Kidney epithelial cell (primary cell): ENCODE data around the gene TYROBP. TPM values are rescaled to one million over a fixed set of nuclear protein-coding genes. Genes with fewer than 3 reads are reported as not detected.

Source experiments
- DNase-seq: peaks from one replicate; pipeline ENCODE4 v3.0.0-alpha.2; 2010; ENCODE audit warnings: low read depth
- H3K27me3 ChIP-seq: 2 replicates; pipeline ENCODE4 v1.6.0; 2011; ENCODE audit warnings: low read length; ENCODE audit not compliant: control insufficient read depth, insufficient read depth
- H3K36me3 ChIP-seq: 2 replicates; pipeline ENCODE4 v1.5.1; 2011; ENCODE audit warnings: low read length; ENCODE audit not compliant: control insufficient read depth, insufficient read depth
- H3K4me3 ChIP-seq: 2 replicates; pipeline ENCODE4 v1.5.1; 2011; ENCODE audit warnings: low read depth, mild to moderate bottlenecking, control low read depth, low read length
- CTCF ChIP-seq: IDR thresholded peaks from 2 replicates; pipeline ENCODE4 v1.5.1; 2011; ENCODE audit warnings: mild to moderate bottlenecking, moderate library complexity, low read length, control low read depth, inconsistent platforms; ENCODE audit not compliant: insufficient read depth, poor library complexity, severe bottlenecking
- total RNA-seq: library from RNA; depleted of rRNA; stranded (reverse); fragments of >200 nt; gene quantifications from 2 replicates; pipeline ENCODE4 v1.2.3, GENCODE V29; 2015

TYROBP gene
- total RNA-seq, 1 donor from 2014 or later = not detected

- no peaks in the 10 kb centered on the region for H3K36me3 ChIP-seq
- no peak overlapping the region for H3K4me3 ChIP-seq
- no peak for TF ChIP-seq CTCF
- no peaks in the 10 kb centered on the region for H3K27me3 ChIP-seq
- DNase-seq = no peak
Observed at GRCh38 chr19:35944556-35944955, 36.5 kb upstream of the TYROBP start.

GRCh38 chr19:35943321-35944301 is 35.5 kb upstream of the TYROBP start:
- DNase-seq = no peak
- Histone ChIP-seq H3K4me3 (no peak overlapping the region), H3K27me3 (no peaks in the 10 kb centered on the region), H3K36me3 (no peaks in the 10 kb centered on the region)
- TF ChIP-seq CTCF = no peak

- DNase-seq = no peak
- Histone ChIP-seq H3K4me3 (no peak overlapping the region), H3K27me3 (no peaks in the 10 kb centered on the region), H3K36me3 (no peaks in the 10 kb centered on the region)
- no peak for TF ChIP-seq CTCF
Observed at GRCh38 chr19:35942235-35942634, 34.1 kb upstream of the TYROBP start.

GRCh38 chr19:35940839-35941238 is 32.7 kb upstream of the TYROBP start:
- no peak for DNase-seq
- TF ChIP-seq CTCF = no peak
- H3K4me3 ChIP-seq = no peak overlapping the region
- no peaks in the 10 kb centered on the region for H3K27me3 ChIP-seq
- no peaks in the 10 kb centered on the region for H3K36me3 ChIP-seq

- no peak for TF ChIP-seq CTCF
Observed at GRCh38 chr19:35940078-35940775, 32.1 kb upstream of the TYROBP start.

More at GRCh38 chr19:35940078-35940775, 32.1 kb upstream of the TYROBP start:
- Histone ChIP-seq H3K36me3 (no peaks in the 10 kb centered on the region), H3K27me3 (no peaks in the 10 kb centered on the region), H3K4me3 (no peak overlapping the region)
- DNase-seq = no peak
